ENCODE measurements around the gene SNRNP27. TPM values are rescaled to one million over a fixed set of nuclear protein-coding genes. Genes with fewer than 3 reads are reported as not detected.
A peak's percentile ranks its signal among the peaks of the same experiment; 100 is the strongest.

SNRNP27 gene
- total and polyA plus RNA-seq, 9 of the 15 experiments (the other 6 are each of a cell fraction or from before 2014, with no cell fraction given) = 29.2 to 102 (median 65.7) TPM

DNA sequence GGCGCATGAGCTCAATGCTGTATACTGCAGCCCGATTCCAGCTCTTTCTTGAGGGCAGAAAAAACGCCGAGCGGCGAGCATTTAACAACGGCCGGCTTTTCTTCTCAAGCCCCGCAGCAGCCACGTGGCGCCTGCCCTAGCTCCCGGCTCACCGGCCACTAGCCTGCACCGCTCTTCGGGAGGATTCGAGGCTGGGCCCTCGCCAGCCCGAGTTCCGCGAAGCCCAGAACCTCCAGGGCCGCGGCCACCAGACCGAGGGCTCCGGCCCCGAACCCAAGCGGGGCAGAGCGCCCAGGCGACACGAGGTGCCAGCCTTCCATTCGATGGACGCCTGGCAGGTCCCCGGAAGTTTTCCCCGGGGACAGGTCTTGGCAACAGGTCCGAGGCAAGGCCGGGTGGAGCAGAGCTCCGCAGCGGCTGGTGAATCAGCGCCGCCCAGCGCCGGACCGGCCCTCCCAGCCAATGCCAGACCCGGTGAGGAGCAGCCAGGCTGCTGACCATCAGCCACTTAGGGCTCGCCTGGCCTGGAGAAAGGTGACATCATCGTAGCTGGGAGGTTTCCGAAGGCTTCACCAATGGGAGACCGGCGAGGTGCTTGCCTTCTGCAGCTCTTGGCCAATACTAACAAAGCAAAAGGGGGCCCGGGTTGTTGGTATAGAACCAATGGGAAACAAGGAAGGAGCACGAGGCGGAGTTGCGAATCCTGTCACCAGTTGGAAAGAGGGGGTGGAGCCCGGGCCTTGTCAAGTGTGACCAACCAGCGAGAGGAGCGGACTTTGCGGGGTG lies 20.6 kb downstream of the SNRNP27 start (continued):
- TF ChIP-seq, protein P1, sequence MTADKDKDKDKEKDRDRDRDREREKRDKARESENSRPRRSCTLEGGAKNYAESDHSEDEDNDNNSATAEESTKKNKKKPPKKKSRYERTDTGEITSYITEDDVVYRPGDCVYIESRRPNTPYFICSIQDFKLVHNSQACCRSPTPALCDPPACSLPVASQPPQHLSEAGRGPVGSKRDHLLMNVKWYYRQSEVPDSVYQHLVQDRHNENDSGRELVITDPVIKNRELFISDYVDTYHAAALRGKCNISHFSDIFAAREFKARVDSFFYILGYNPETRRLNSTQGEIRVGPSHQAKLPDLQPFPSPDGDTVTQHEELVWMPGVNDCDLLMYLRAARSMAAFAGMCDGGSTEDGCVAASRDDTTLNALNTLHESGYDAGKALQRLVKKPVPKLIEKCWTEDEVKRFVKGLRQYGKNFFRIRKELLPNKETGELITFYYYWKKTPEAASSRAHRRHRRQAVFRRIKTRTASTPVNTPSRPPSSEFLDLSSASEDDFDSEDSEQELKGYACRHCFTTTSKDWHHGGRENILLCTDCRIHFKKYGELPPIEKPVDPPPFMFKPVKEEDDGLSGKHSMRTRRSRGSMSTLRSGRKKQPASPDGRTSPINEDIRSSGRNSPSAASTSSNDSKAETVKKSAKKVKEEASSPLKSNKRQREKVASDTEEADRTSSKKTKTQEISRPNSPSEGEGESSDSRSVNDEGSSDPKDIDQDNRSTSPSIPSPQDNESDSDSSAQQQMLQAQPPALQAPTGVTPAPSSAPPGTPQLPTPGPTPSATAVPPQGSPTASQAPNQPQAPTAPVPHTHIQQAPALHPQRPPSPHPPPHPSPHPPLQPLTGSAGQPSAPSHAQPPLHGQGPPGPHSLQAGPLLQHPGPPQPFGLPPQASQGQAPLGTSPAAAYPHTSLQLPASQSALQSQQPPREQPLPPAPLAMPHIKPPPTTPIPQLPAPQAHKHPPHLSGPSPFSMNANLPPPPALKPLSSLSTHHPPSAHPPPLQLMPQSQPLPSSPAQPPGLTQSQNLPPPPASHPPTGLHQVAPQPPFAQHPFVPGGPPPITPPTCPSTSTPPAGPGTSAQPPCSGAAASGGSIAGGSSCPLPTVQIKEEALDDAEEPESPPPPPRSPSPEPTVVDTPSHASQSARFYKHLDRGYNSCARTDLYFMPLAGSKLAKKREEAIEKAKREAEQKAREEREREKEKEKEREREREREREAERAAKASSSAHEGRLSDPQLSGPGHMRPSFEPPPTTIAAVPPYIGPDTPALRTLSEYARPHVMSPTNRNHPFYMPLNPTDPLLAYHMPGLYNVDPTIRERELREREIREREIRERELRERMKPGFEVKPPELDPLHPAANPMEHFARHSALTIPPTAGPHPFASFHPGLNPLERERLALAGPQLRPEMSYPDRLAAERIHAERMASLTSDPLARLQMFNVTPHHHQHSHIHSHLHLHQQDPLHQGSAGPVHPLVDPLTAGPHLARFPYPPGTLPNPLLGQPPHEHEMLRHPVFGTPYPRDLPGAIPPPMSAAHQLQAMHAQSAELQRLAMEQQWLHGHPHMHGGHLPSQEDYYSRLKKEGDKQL (CRISPR knock-in tag; IDR thresholded peaks at IDR 0.05; ENCODE audit: borderline replicate concordance) = no peak; the same call in 1 of the 2 replicates
- TF ChIP-seq, protein P2, sequence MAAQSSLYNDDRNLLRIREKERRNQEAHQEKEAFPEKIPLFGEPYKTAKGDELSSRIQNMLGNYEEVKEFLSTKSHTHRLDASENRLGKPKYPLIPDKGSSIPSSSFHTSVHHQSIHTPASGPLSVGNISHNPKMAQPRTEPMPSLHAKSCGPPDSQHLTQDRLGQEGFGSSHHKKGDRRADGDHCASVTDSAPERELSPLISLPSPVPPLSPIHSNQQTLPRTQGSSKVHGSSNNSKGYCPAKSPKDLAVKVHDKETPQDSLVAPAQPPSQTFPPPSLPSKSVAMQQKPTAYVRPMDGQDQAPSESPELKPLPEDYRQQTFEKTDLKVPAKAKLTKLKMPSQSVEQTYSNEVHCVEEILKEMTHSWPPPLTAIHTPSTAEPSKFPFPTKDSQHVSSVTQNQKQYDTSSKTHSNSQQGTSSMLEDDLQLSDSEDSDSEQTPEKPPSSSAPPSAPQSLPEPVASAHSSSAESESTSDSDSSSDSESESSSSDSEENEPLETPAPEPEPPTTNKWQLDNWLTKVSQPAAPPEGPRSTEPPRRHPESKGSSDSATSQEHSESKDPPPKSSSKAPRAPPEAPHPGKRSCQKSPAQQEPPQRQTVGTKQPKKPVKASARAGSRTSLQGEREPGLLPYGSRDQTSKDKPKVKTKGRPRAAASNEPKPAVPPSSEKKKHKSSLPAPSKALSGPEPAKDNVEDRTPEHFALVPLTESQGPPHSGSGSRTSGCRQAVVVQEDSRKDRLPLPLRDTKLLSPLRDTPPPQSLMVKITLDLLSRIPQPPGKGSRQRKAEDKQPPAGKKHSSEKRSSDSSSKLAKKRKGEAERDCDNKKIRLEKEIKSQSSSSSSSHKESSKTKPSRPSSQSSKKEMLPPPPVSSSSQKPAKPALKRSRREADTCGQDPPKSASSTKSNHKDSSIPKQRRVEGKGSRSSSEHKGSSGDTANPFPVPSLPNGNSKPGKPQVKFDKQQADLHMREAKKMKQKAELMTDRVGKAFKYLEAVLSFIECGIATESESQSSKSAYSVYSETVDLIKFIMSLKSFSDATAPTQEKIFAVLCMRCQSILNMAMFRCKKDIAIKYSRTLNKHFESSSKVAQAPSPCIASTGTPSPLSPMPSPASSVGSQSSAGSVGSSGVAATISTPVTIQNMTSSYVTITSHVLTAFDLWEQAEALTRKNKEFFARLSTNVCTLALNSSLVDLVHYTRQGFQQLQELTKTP (IDR thresholded peaks at IDR 0.05; ENCODE audit: low read depth in 1 of 2, partially characterized antibody in 2 of 2) = peak in 1 of 2 experiments; percentile 54
- TF ChIP-seq SMARCE1 (IDR thresholded peaks at IDR 0.05) = no peak; the same call in 1 of the 2 replicates
- TF ChIP-seq, protein P3, sequence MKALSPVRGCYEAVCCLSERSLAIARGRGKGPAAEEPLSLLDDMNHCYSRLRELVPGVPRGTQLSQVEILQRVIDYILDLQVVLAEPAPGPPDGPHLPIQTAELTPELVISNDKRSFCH (CRISPR knock-in tag; IDR thresholded peaks at IDR 0.05) = no peak
- TF ChIP-seq, protein P3 (tag; IDR thresholded peaks at IDR 0.05) = peak; percentile 70; the same call in 1 of the 2 replicates
- TF ChIP-seq ZNF121 (CRISPR knock-in tag; conservative IDR thresholded peaks at IDR 0.05) = no peak
- TF ChIP-seq FIP1L1 (IDR thresholded peaks at IDR 0.05; ENCODE audit: low read depth, low read length, poor library complexity, severe bottlenecking) = peak; percentile 70
- TF ChIP-seq CREB1 (IDR thresholded peaks at IDR 0.05) = peak; percentile 85
- peak; percentile 84 for TF ChIP-seq CREB1 (CRISPR knock-in tag; IDR thresholded peaks at IDR 0.05)
- no peak for TF ChIP-seq RUNX1 (IDR thresholded peaks at IDR 0.05; ENCODE audit: low read depth)
- TF ChIP-seq, protein P4, sequence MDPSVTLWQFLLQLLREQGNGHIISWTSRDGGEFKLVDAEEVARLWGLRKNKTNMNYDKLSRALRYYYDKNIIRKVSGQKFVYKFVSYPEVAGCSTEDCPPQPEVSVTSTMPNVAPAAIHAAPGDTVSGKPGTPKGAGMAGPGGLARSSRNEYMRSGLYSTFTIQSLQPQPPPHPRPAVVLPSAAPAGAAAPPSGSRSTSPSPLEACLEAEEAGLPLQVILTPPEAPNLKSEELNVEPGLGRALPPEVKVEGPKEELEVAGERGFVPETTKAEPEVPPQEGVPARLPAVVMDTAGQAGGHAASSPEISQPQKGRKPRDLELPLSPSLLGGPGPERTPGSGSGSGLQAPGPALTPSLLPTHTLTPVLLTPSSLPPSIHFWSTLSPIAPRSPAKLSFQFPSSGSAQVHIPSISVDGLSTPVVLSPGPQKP (CRISPR knock-in tag; IDR thresholded peaks at IDR 0.05) = no peak
- peak; percentile 80 for TF ChIP-seq SUPT5H (IDR thresholded peaks at IDR 0.05)
- no peak for TF ChIP-seq HNRNPH1 (optimal IDR thresholded peaks at IDR 0.05; ENCODE audit: low read depth, low read length)
- no peak for TF ChIP-seq ZBTB1 (CRISPR knock-in tag; IDR thresholded peaks at IDR 0.05; ENCODE audit: borderline replicate concordance, low read depth)
- no peak for TF ChIP-seq ZNF707 (CRISPR knock-in tag; conservative IDR thresholded peaks at IDR 0.05)
- no peak for TF ChIP-seq SIX5 (IDR thresholded peaks at IDR 0.05; ENCODE audit: borderline replicate concordance in 1 of 2, insufficient read depth in 1 of 2, low read depth in 1 of 2, low read length in 2 of 2)
